ENCODE results near the gene CCDC178. TPM values are rescaled to one million over a fixed set of nuclear protein-coding genes. Genes with fewer than 3 reads are reported as not detected.

Gene CCDC178
- total and polyA plus RNA-seq, 2 experiments from 2014 or later, result 1.3 TPM; not detected in 1

DNA sequence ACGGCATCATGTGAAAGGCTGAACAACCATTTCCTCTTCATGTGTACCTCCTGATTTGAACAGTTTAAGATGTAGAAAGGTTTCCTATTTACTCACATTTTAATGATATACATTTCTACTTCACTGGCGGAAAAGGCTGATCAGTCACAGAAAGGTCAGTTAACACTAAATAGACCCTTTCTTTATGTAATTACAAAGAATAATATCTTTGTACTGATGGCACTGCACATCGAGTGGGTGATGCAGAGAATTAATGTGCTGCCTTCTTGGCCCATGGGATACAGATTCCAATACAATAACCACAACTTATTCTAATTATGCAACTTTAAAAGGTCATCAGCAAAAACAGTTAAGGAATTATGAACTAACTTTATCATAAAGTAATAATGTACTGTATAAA is 339.2 kb downstream of the CCDC178 start:
- H2AFZ ChIP-seq, result no peak overlapping the region
- no peak for DNase-seq (ENCODE audit: low spot score)
- TF ChIP-seq EZH2 (IDR thresholded peaks at IDR 0.05; ENCODE audit: borderline replicate concordance) (no peak), EZH2phosphoT487 (IDR thresholded peaks at IDR 0.05; ENCODE audit: low read depth, severe bottlenecking, unreplicated experiment) (no peak)
- TF ChIP-seq, protein P1, sequence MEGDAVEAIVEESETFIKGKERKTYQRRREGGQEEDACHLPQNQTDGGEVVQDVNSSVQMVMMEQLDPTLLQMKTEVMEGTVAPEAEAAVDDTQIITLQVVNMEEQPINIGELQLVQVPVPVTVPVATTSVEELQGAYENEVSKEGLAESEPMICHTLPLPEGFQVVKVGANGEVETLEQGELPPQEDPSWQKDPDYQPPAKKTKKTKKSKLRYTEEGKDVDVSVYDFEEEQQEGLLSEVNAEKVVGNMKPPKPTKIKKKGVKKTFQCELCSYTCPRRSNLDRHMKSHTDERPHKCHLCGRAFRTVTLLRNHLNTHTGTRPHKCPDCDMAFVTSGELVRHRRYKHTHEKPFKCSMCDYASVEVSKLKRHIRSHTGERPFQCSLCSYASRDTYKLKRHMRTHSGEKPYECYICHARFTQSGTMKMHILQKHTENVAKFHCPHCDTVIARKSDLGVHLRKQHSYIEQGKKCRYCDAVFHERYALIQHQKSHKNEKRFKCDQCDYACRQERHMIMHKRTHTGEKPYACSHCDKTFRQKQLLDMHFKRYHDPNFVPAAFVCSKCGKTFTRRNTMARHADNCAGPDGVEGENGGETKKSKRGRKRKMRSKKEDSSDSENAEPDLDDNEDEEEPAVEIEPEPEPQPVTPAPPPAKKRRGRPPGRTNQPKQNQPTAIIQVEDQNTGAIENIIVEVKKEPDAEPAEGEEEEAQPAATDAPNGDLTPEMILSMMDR (IDR thresholded peaks at IDR 0.05; ENCODE audit: poor library complexity), result no peak
- 94% methylated on average over 3 of the region's 3 CpGs for WGBS (ENCODE audit: low lambda C conversion rate, missing lambda C conversion rate)
- H4K20me1 ChIP-seq (ENCODE audit: insufficient read depth, poor library complexity, severe bottlenecking), result no peaks in the 10 kb centered on the region
- no peaks in the 10 kb centered on the region for H3K27me3 ChIP-seq
- H3K27ac ChIP-seq, result no peak overlapping the region
- no peak overlapping the region for H3K4me2 ChIP-seq
- H3K4me3 ChIP-seq, result no peak overlapping the region
- no peaks in the 10 kb centered on the region for H3K9me3 ChIP-seq (ENCODE audit: low read depth)
- no peaks in the 10 kb centered on the region for H3K79me2 ChIP-seq
- no peaks in the 10 kb centered on the region for H3K36me3 ChIP-seq (replicated peaks; ENCODE audit: insufficient read depth, low read depth)
- no peaks in the 10 kb centered on the region for H3K9me2 ChIP-seq (replicated peaks; ENCODE audit: insufficient read depth)
- H3K4me1 ChIP-seq (ENCODE audit: insufficient read depth), result no peaks in the 10 kb centered on the region

DNA sequence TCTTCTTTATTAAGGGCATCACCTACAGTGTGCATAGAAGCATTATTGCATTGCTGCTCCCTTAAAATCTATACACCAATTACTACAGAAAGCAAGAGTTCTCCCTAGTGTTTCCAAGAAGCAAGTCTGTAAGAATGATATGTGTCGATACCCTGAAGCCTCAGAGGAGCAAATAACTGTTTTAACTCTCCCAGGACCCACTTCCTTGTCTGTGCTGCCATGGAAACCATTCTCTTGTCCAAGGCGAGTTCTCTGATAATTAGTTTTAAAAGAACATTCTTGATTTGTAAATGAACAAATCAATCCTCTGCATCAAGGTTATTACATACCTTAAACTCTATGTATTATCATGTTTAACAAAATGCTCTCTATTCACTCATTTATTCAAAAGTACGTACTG is 340.9 kb downstream of the CCDC178 start:
- 87% methylated on average over 3 of the region's 3 CpGs for WGBS (ENCODE audit: low lambda C conversion rate, missing lambda C conversion rate)
- Histone ChIP-seq H3K4me1 (ENCODE audit: insufficient read depth) (no peaks in the 10 kb centered on the region), H4K20me1 (ENCODE audit: insufficient read depth, poor library complexity, severe bottlenecking) (no peaks in the 10 kb centered on the region), H3K9me3 (ENCODE audit: low read depth) (no peaks in the 10 kb centered on the region), H3K36me3 (replicated peaks; ENCODE audit: insufficient read depth, low read depth) (no peaks in the 10 kb centered on the region), H2AFZ (no peak overlapping the region), H3K4me2 (no peak overlapping the region), H3K9me2 (replicated peaks; ENCODE audit: insufficient read depth) (no peaks in the 10 kb centered on the region), H3K27ac (no peak overlapping the region), H3K27me3 (no peaks in the 10 kb centered on the region), H3K79me2 (no peaks in the 10 kb centered on the region), H3K4me3 (no peak overlapping the region)
- no peak for DNase-seq (ENCODE audit: low spot score)
- TF ChIP-seq EZH2 (IDR thresholded peaks at IDR 0.05; ENCODE audit: borderline replicate concordance), result no peak
- no peak for TF ChIP-seq EZH2phosphoT487 (IDR thresholded peaks at IDR 0.05; ENCODE audit: low read depth, severe bottlenecking, unreplicated experiment)
- TF ChIP-seq, protein P1 (IDR thresholded peaks at IDR 0.05; ENCODE audit: poor library complexity), result no peak

DNA sequence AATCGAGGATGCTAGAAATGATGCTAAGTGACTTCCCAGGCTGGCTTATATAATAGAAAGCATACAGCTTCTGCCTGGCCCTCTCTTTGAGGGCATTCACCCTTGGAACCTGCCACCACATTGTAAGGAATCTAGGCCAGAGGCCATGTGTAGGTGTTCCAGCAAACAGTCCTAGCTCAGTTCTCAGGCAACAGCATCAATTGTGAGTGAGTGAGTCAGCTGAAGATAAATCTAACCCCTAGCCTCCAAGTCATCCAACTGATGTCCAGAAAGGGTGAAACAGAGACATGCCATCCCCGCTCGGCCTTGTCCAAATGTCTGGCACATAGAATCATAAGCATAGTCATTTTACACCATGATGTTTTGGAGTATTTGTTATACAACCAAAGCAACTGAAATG is 343.4 kb downstream of the CCDC178 start:
- WGBS (ENCODE audit: low lambda C conversion rate, missing lambda C conversion rate), result 97% methylated on average over 3 of the region's 3 CpGs
- TF ChIP-seq, protein P1 (IDR thresholded peaks at IDR 0.05; ENCODE audit: poor library complexity), result no peak
- TF ChIP-seq EZH2 (IDR thresholded peaks at IDR 0.05; ENCODE audit: borderline replicate concordance), result no peak
- no peak for TF ChIP-seq EZH2phosphoT487 (IDR thresholded peaks at IDR 0.05; ENCODE audit: low read depth, severe bottlenecking, unreplicated experiment)
- Histone ChIP-seq H3K4me3 (no peak overlapping the region), H3K4me1 (ENCODE audit: insufficient read depth) (no peaks in the 10 kb centered on the region), H3K4me2 (no peak overlapping the region), H3K27ac (no peak overlapping the region), H3K9me2 (replicated peaks; ENCODE audit: insufficient read depth) (no peaks in the 10 kb centered on the region), H3K9me3 (ENCODE audit: low read depth) (no peaks in the 10 kb centered on the region), H3K27me3 (no peaks in the 10 kb centered on the region), H3K36me3 (replicated peaks; ENCODE audit: insufficient read depth, low read depth) (no peaks in the 10 kb centered on the region), H3K79me2 (no peaks in the 10 kb centered on the region), H2AFZ (no peak overlapping the region), H4K20me1 (ENCODE audit: insufficient read depth, poor library complexity, severe bottlenecking) (no peaks in the 10 kb centered on the region)
- peak; percentile 4 for DNase-seq (ENCODE audit: low spot score)

DNA sequence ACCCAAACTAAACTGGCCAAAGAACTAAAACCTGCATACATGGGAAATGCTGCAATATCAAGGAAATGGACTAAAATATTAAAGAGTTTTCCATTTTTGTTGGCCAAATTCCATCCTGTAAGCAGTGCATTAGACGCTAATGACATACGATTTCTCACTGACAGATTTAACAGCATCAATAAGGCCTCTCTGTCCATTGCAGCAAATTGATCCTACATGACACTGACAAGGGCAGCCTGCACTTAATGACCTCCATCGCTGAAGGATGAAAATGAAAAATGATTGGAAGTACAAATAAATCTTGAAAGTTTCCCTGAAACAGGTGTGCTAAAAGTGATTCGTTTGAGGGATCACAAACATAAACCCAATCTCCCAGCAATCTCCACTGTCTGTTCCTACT is 350.1 kb downstream of the CCDC178 start:
- 90% methylated on average over 4 of the region's 4 CpGs for WGBS (ENCODE audit: low lambda C conversion rate, missing lambda C conversion rate)
- Histone ChIP-seq H3K36me3 (replicated peaks; ENCODE audit: insufficient read depth, low read depth) (no peaks in the 10 kb centered on the region), H3K4me2 (no peak overlapping the region), H3K4me1 (ENCODE audit: insufficient read depth) (no peaks in the 10 kb centered on the region), H3K27ac (no peak overlapping the region), H4K20me1 (ENCODE audit: insufficient read depth, poor library complexity, severe bottlenecking) (no peaks in the 10 kb centered on the region), H3K79me2 (no peaks in the 10 kb centered on the region), H2AFZ (no peak overlapping the region), H3K27me3 (no peaks in the 10 kb centered on the region), H3K4me3 (no peak overlapping the region), H3K9me3 (ENCODE audit: low read depth) (no peaks in the 10 kb centered on the region), H3K9me2 (replicated peaks; ENCODE audit: insufficient read depth) (no peaks in the 10 kb centered on the region)
- DNase-seq (ENCODE audit: low spot score), result no peak
- TF ChIP-seq EZH2 (IDR thresholded peaks at IDR 0.05; ENCODE audit: borderline replicate concordance) (no peak), EZH2phosphoT487 (IDR thresholded peaks at IDR 0.05; ENCODE audit: low read depth, severe bottlenecking, unreplicated experiment) (no peak)
- TF ChIP-seq, protein P1 (IDR thresholded peaks at IDR 0.05; ENCODE audit: poor library complexity), result no peak
